Measurements from ENCODE around the gene CDK2.

GRCh38 chr12:55942577-55943136 is 24.0 kb upstream of the CDK2 start:
- TF ChIP-seq POLR2A (IDR thresholded peaks at IDR 0.05) (no peak), CTCF (IDR thresholded peaks at IDR 0.05) (no peak)
